Vagina (tissue), 2 donors: Measurements from ENCODE around the gene TOLLIP. TPM values are rescaled to one million over a fixed set of nuclear protein-coding genes. Genes with fewer than 3 reads are reported as not detected.

Experiments
- DNase-seq, 2 donors: peaks; one replicate each; pipeline ENCODE4 v3.0.0-alpha.2; 2017; ENCODE audit errors: extremely low spot score in 2 of 2
- H3K27ac ChIP-seq: fragments of 200-600 bp; sonication (generic); one replicate; pipeline ENCODE4 v1.5.1; 2019
- H3K27me3 ChIP-seq: fragments of 200-600 bp; sonication (generic); one replicate; pipeline ENCODE4 v1.5.1; 2019
- H3K36me3 ChIP-seq, 2 donors: fragments of 200-600 bp; sonication (generic); one replicate each; pipeline ENCODE4 v1.5.1; 2017 to 2019
- H3K4me1 ChIP-seq: fragments of 200-600 bp; sonication (generic); one replicate; pipeline ENCODE4 v1.5.1; 2019
- H3K4me3 ChIP-seq, 2 donors: fragments of 200-600 bp; sonication (generic); 1 replicate in 1 of 2; 2 replicates in 1 of 2; pipeline ENCODE4 v1.5.1; 2016 to 2019
- H3K9me3 ChIP-seq: fragments of 200-600 bp; sonication (generic); one replicate; pipeline ENCODE4 v1.5.1; 2019
- POLR2A ChIP-seq, 2 donors: fragments of 450-650 bp; IDR thresholded peaks; one replicate each; pipeline ENCODE4 v1.6.1; 2017; ENCODE audit warnings: antibody characterized with exemption in 2 of 2, mild to moderate bottlenecking in 2 of 2, moderate library complexity in 2 of 2
- POLR2AphosphoS5 ChIP-seq, 2 donors: sonication (generic); formaldehyde crosslinking; IDR thresholded peaks; one replicate each; pipeline ENCODE4 v1.9.0; 2017; ENCODE audit warnings: antibody characterized with exemption in 2 of 2, mild to moderate bottlenecking in 2 of 2, low read depth in 1 of 2; ENCODE audit not compliant: insufficient read depth in 1 of 2
- intact Hi-C: fragments of 100-400 bp; cut with DNase I; formaldehyde crosslinking; loops from one replicate; pipeline ENCODE4 v1.15.1; 2023
- total RNA-seq: library from RNA; depleted of rRNA; stranded (reverse); fragments of >200 nt; gene quantifications from one replicate; pipeline ENCODE4 v1.2.3, GENCODE V29; 2016
- TF ChIP-seq, protein P1 (sequence below), 3 experiments: fragments of 450-650 bp in 2 of 3; fragments of 200-600 bp in 1 of 3; sonication (generic) in 1 of 3; IDR thresholded peaks; one replicate each; pipeline ENCODE4 v1.5.1; 2017 to 2019; ENCODE audit warnings: antibody characterized with exemption in 3 of 3, mild to moderate bottlenecking in 2 of 3, moderate library complexity in 2 of 3

The TOLLIP gene
- total RNA-seq, 1 donor from 2014 or later: 52.5 TPM

GRCh38 chr11:1258401-1259075 lies 50.9 kb downstream of the TOLLIP start:
- TF ChIP-seq POLR2A (IDR thresholded peaks at IDR 0.05): no peak
- no peak for TF ChIP-seq POLR2AphosphoS5 (IDR thresholded peaks at IDR 0.05; ENCODE audit: insufficient read depth in 1 of 2, low read depth in 1 of 2)
- TF ChIP-seq, protein P1, sequence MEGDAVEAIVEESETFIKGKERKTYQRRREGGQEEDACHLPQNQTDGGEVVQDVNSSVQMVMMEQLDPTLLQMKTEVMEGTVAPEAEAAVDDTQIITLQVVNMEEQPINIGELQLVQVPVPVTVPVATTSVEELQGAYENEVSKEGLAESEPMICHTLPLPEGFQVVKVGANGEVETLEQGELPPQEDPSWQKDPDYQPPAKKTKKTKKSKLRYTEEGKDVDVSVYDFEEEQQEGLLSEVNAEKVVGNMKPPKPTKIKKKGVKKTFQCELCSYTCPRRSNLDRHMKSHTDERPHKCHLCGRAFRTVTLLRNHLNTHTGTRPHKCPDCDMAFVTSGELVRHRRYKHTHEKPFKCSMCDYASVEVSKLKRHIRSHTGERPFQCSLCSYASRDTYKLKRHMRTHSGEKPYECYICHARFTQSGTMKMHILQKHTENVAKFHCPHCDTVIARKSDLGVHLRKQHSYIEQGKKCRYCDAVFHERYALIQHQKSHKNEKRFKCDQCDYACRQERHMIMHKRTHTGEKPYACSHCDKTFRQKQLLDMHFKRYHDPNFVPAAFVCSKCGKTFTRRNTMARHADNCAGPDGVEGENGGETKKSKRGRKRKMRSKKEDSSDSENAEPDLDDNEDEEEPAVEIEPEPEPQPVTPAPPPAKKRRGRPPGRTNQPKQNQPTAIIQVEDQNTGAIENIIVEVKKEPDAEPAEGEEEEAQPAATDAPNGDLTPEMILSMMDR (IDR thresholded peaks at IDR 0.05): no peak
- peaks cover 19% of the 10 kb centered on the region for H3K4me1 ChIP-seq
- no peaks in the 10 kb centered on the region for H3K27me3 ChIP-seq
- H3K36me3 ChIP-seq: no peaks in the 10 kb centered on the region
- no peak overlapping the region for H3K4me3 ChIP-seq
- intact Hi-C loops: no loop called here
- DNase-seq: no peak
- no peaks in the 10 kb centered on the region for H3K9me3 ChIP-seq
- H3K27ac ChIP-seq: no peak overlapping the region

- no peak overlapping the region for H3K4me3 ChIP-seq
- no peaks in the 10 kb centered on the region for H3K9me3 ChIP-seq
- no peak for DNase-seq
- H3K36me3 ChIP-seq: no peaks in the 10 kb centered on the region
- H3K27me3 ChIP-seq: no peaks in the 10 kb centered on the region
- no peak for TF ChIP-seq POLR2AphosphoS5 (IDR thresholded peaks at IDR 0.05; ENCODE audit: insufficient read depth in 1 of 2, low read depth in 1 of 2)
- no peak for TF ChIP-seq POLR2A (IDR thresholded peaks at IDR 0.05)
- TF ChIP-seq, protein P1 (IDR thresholded peaks at IDR 0.05): no peak
- intact Hi-C loops: no loop called here
- peaks cover 15% of the 10 kb centered on the region for H3K4me1 ChIP-seq
- no peak overlapping the region for H3K27ac ChIP-seq
Measured at GRCh38 chr11:1257916-1258315, 51.5 kb downstream of the TOLLIP start.

DNA sequence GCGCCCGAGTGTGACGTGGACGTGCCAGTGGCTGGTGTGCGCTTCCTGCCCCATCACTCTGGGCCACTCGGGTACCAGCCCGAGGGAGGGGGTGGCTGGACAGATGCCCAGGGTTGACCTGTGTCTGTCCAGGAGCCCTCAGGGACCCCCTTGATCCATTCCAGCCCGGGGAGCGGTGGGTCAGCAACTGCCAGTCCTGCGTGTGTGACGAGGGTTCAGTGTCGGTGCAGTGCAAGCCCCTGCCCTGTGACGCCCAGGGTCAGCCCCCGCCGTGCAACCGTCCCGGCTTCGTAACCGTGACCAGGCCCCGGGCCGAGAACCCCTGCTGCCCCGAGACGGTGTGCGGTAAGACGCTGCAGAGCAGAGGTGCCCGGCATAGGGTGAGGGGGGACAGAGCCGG lies 52.1 kb downstream of the TOLLIP start:
- Histone ChIP-seq H3K4me3 (no peak overlapping the region), H3K36me3 (no peaks in the 10 kb centered on the region), H3K27me3 (no peaks in the 10 kb centered on the region), H3K27ac (no peak overlapping the region), H3K9me3 (no peaks in the 10 kb centered on the region), H3K4me1 (peaks cover 11% of the 10 kb centered on the region)
- intact Hi-C loops: no loop called here
- TF ChIP-seq, protein P1 (IDR thresholded peaks at IDR 0.05): no peak
- TF ChIP-seq POLR2A (IDR thresholded peaks at IDR 0.05) (no peak), POLR2AphosphoS5 (IDR thresholded peaks at IDR 0.05; ENCODE audit: insufficient read depth in 1 of 2, low read depth in 1 of 2) (no peak)
- no peak for DNase-seq

GRCh38 chr11:1256257-1257045 lies 53.0 kb downstream of the TOLLIP start:
- no peak overlapping the region for H3K27ac ChIP-seq
- intact Hi-C loops: no loop called here

More at GRCh38 chr11:1256257-1257045, 53.0 kb downstream of the TOLLIP start:
- H3K27me3 ChIP-seq: no peaks in the 10 kb centered on the region
- H3K36me3 ChIP-seq: no peaks in the 10 kb centered on the region
- DNase-seq: no peak
- H3K9me3 ChIP-seq: no peaks in the 10 kb centered on the region
- TF ChIP-seq POLR2AphosphoS5 (IDR thresholded peaks at IDR 0.05; ENCODE audit: insufficient read depth in 1 of 2, low read depth in 1 of 2): no peak
- no peak for TF ChIP-seq POLR2A (IDR thresholded peaks at IDR 0.05)
- TF ChIP-seq, protein P1 (IDR thresholded peaks at IDR 0.05): no peak
- H3K4me3 ChIP-seq: no peak overlapping the region
- peaks cover 2% of the 10 kb centered on the region for H3K4me1 ChIP-seq
